ENCODE data around the gene NME8.

NME8 gene

GRCh38 chr7:37912756-37913155 is 64.4 kb downstream of the NME8 start:
- Histone ChIP-seq H3K27me3 (ENCODE audit: insufficient read depth, low read length) (peaks cover 11% of the 10 kb centered on the region), H3K4me2 (ENCODE audit: low read length) (no peak overlapping the region), H4K8ac (ENCODE audit: low read depth, low read length) (no peak overlapping the region), H3K23ac (ENCODE audit: low read length) (no peak overlapping the region), H3K36me3 (ENCODE audit: control insufficient read depth in 1 of 2, insufficient read depth in 2 of 2, low read length in 2 of 2) (no peaks in the 10 kb centered on the region), H2BK12ac (ENCODE audit: low read length) (no peak overlapping the region), H3K4ac (ENCODE audit: low read depth, low read length) (no peak overlapping the region), H3K14ac (ENCODE audit: low read length) (no peak overlapping the region), H3K79me2 (ENCODE audit: control insufficient read depth, insufficient read depth, low read length, poor library complexity) (no peaks in the 10 kb centered on the region), H2BK120ac (ENCODE audit: insufficient read depth, low read length, poor library complexity) (no peak overlapping the region), H2AK5ac (ENCODE audit: low read length) (no peak overlapping the region), H3K9me3 (ENCODE audit: insufficient read depth, low read depth, low read length) (peaks cover 4% of the 10 kb centered on the region), H3K4me1 (ENCODE audit: control insufficient read depth in 1 of 2, insufficient read depth in 2 of 2, low read length in 2 of 2) (peaks cover 0 to 7% of the 10 kb centered on the region in 2 experiments), H3K18ac (ENCODE audit: low read length) (no peak overlapping the region), H3K9ac (ENCODE audit: low read length) (no peak overlapping the region), H2AFZ (ENCODE audit: insufficient read depth, low read length, poor library complexity) (no peak overlapping the region), H4K91ac (ENCODE audit: low read depth, low read length) (no peak overlapping the region), H3K79me1 (ENCODE audit: low read length) (no peaks in the 10 kb centered on the region), H4K12ac (ENCODE audit: low read depth, low read length) (no peak overlapping the region), H2BK5ac (ENCODE audit: low read depth, low read length, poor library complexity) (no peak overlapping the region), H3K4me3 (ENCODE audit: low read depth, low read length) (no peak overlapping the region), H3K27ac (ENCODE audit: low read depth, low read length) (no peak overlapping the region)
- WGBS (ENCODE audit: extremely low coverage, insufficient coverage, insufficient read length) = no CpG with 5 or more reads among the region's 2 CpGs
- DNase-seq = no peak

GRCh38 chr7:37915438-37915837 is 67.0 kb downstream of the NME8 start:
- H3K4me3 ChIP-seq (ENCODE audit: low read depth, low read length) = no peak overlapping the region
- peaks cover 2 to 7% of the 10 kb centered on the region in 2 experiments for H3K4me1 ChIP-seq (ENCODE audit: control insufficient read depth in 1 of 2, insufficient read depth in 2 of 2, low read length in 2 of 2)
- H3K36me3 ChIP-seq (ENCODE audit: control insufficient read depth in 1 of 2, insufficient read depth in 2 of 2, low read length in 2 of 2) = no peaks in the 10 kb centered on the region
- no peak overlapping the region for H4K12ac ChIP-seq (ENCODE audit: low read depth, low read length)
- peaks cover 18% of the 10 kb centered on the region for H3K27me3 ChIP-seq (ENCODE audit: insufficient read depth, low read length)
- H3K18ac ChIP-seq (ENCODE audit: low read length) = no peak overlapping the region
- H3K27ac ChIP-seq (ENCODE audit: low read depth, low read length) = no peak overlapping the region
- H3K23ac ChIP-seq (ENCODE audit: low read length) = no peak overlapping the region
- H3K79me2 ChIP-seq (ENCODE audit: control insufficient read depth, insufficient read depth, low read length, poor library complexity) = no peaks in the 10 kb centered on the region
- no peak overlapping the region for H4K91ac ChIP-seq (ENCODE audit: low read depth, low read length)
- WGBS (ENCODE audit: extremely low coverage, insufficient coverage, insufficient read length) = no CpG with 5 or more reads among the region's 5 CpGs
- no peak overlapping the region for H3K14ac ChIP-seq (ENCODE audit: low read length)
- no peaks in the 10 kb centered on the region for H3K79me1 ChIP-seq (ENCODE audit: low read length)
- H3K9me3 ChIP-seq (ENCODE audit: insufficient read depth, low read depth, low read length) = peaks cover 4% of the 10 kb centered on the region
- H3K4ac ChIP-seq (ENCODE audit: low read depth, low read length) = no peak overlapping the region
- no peak overlapping the region for H2BK120ac ChIP-seq (ENCODE audit: insufficient read depth, low read length, poor library complexity)
- H2AFZ ChIP-seq (ENCODE audit: insufficient read depth, low read length, poor library complexity) = no peak overlapping the region
- DNase-seq = no peak
- no peak overlapping the region for H2AK5ac ChIP-seq (ENCODE audit: low read length)
- no peak overlapping the region for H3K4me2 ChIP-seq (ENCODE audit: low read length)
- H2BK12ac ChIP-seq (ENCODE audit: low read length) = no peak overlapping the region
- H2BK5ac ChIP-seq (ENCODE audit: low read depth, low read length, poor library complexity) = no peak overlapping the region
- H3K9ac ChIP-seq (ENCODE audit: low read length) = no peak overlapping the region
- no peak overlapping the region for H4K8ac ChIP-seq (ENCODE audit: low read depth, low read length)

- no peak for DNase-seq
- Histone ChIP-seq H3K14ac (ENCODE audit: low read length) (no peak overlapping the region), H2BK12ac (ENCODE audit: low read length) (no peak overlapping the region), H3K9me3 (ENCODE audit: insufficient read depth, low read depth, low read length) (peaks cover 4% of the 10 kb centered on the region), H3K18ac (ENCODE audit: low read length) (no peak overlapping the region), H3K36me3 (ENCODE audit: control insufficient read depth in 1 of 2, insufficient read depth in 2 of 2, low read length in 2 of 2) (no peaks in the 10 kb centered on the region), H3K4me1 (ENCODE audit: control insufficient read depth in 1 of 2, insufficient read depth in 2 of 2, low read length in 2 of 2) (peaks cover 9 to 12% of the 10 kb centered on the region in 2 experiments), H4K91ac (ENCODE audit: low read depth, low read length) (no peak overlapping the region), H2AFZ (ENCODE audit: insufficient read depth, low read length, poor library complexity) (no peak overlapping the region), H3K27ac (ENCODE audit: low read depth, low read length) (no peak overlapping the region), H3K27me3 (ENCODE audit: insufficient read depth, low read length) (peaks cover 25% of the 10 kb centered on the region), H2BK5ac (ENCODE audit: low read depth, low read length, poor library complexity) (no peak overlapping the region), H3K23ac (ENCODE audit: low read length) (no peak overlapping the region), H3K79me2 (ENCODE audit: control insufficient read depth, insufficient read depth, low read length, poor library complexity) (no peaks in the 10 kb centered on the region), H4K12ac (ENCODE audit: low read depth, low read length) (no peak overlapping the region), H3K79me1 (ENCODE audit: low read length) (no peaks in the 10 kb centered on the region), H2BK120ac (ENCODE audit: insufficient read depth, low read length, poor library complexity) (no peak overlapping the region), H2AK5ac (ENCODE audit: low read length) (no peak overlapping the region), H3K9ac (ENCODE audit: low read length) (no peak overlapping the region), H3K4me3 (ENCODE audit: low read depth, low read length) (peak overlapping the region; percentile 14), H3K4me2 (ENCODE audit: low read length) (peak overlapping the region; percentile 81), H3K4ac (ENCODE audit: low read depth, low read length) (no peak overlapping the region), H4K8ac (ENCODE audit: low read depth, low read length) (no peak overlapping the region)
- no CpG with 5 or more reads among the region's 57 CpGs for WGBS (ENCODE audit: extremely low coverage, insufficient coverage, insufficient read length)
These were observed 67.7 kb downstream of the NME8 start for GRCh38 chr7:37916017-37916672.

- Histone ChIP-seq H3K4me1 (ENCODE audit: control insufficient read depth in 1 of 2, insufficient read depth in 2 of 2, low read length in 2 of 2) (peaks cover 11 to 14% of the 10 kb centered on the region in 2 experiments), H3K23ac (ENCODE audit: low read length) (no peak within 1 kb of the TSS), H3K4ac (ENCODE audit: low read depth, low read length) (no peak within 1 kb of the TSS), H4K12ac (ENCODE audit: low read depth, low read length) (no peak within 1 kb of the TSS), H3K4me3 (ENCODE audit: low read depth, low read length) (peak within 1 kb of the TSS; percentile 46), H3K79me1 (ENCODE audit: low read length) (no peaks in the 10 kb centered on the region), H3K9me3 (ENCODE audit: insufficient read depth, low read depth, low read length) (peaks cover 4% of the 10 kb centered on the region), H3K27ac (ENCODE audit: low read depth, low read length) (no peak within 1 kb of the TSS), H2BK120ac (ENCODE audit: insufficient read depth, low read length, poor library complexity) (no peak within 1 kb of the TSS), H2AFZ (ENCODE audit: insufficient read depth, low read length, poor library complexity) (no peak within 1 kb of the TSS), H4K8ac (ENCODE audit: low read depth, low read length) (no peak within 1 kb of the TSS), H3K14ac (ENCODE audit: low read length) (no peak within 1 kb of the TSS), H3K79me2 (ENCODE audit: control insufficient read depth, insufficient read depth, low read length, poor library complexity) (no peaks in the 10 kb centered on the region), H3K27me3 (ENCODE audit: insufficient read depth, low read length) (peaks cover 29% of the 10 kb centered on the region), H4K91ac (ENCODE audit: low read depth, low read length) (no peak within 1 kb of the TSS), H2BK5ac (ENCODE audit: low read depth, low read length, poor library complexity) (no peak within 1 kb of the TSS), H3K18ac (ENCODE audit: low read length) (no peak within 1 kb of the TSS), H3K9ac (ENCODE audit: low read length) (no peak within 1 kb of the TSS), H2AK5ac (ENCODE audit: low read length) (no peak within 1 kb of the TSS), H3K4me2 (ENCODE audit: low read length) (peak within 1 kb of the TSS; percentile 81), H2BK12ac (ENCODE audit: low read length) (no peak within 1 kb of the TSS), H3K36me3 (ENCODE audit: control insufficient read depth in 1 of 2, insufficient read depth in 2 of 2, low read length in 2 of 2) (no peaks in the 10 kb centered on the region)
- WGBS (ENCODE audit: extremely low coverage, insufficient coverage, insufficient read length) = no CpG with 5 or more reads among the region's 46 CpGs
- peak in 1 of 2 donors; percentile 72 for DNase-seq
These were observed 68.6 kb downstream of the NME8 start, which contains the start of gene SFRP4 for GRCh38 chr7:37916673-37917660. TSS of gene SFRP4 (minus strand) at chr7:37916817. CDS start at chr7:37916537, 280 bp downstream.
